ENCODE data around the gene NUAK1. TPM values are rescaled to one million over a fixed set of nuclear protein-coding genes. Genes with fewer than 3 reads are reported as not detected.

Gene NUAK1
- total RNA-seq, 1 experiment from 2014 or later: 2.6 TPM

DNA sequence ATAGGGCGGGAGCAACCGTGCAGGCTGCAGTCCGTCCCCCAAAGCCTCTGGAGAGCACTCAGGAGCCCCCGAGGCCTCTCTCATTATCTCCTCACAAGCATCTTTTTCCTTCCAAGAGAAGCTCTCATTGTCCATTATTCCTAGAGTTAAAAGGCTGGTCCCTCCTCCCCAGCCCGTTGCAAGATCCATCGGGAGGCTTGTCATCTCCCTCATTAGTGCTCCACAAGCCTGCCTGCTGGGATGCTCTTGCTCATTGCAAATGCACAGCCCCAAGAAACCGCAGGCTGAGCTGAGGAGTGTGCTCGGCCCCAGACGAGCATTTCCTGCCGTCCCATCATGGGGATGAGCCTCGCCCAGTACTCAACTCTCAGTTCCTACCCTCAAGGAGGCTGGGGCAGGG, 23.3 kb downstream of the NUAK1 start:
- TF ChIP-seq, protein P1, sequence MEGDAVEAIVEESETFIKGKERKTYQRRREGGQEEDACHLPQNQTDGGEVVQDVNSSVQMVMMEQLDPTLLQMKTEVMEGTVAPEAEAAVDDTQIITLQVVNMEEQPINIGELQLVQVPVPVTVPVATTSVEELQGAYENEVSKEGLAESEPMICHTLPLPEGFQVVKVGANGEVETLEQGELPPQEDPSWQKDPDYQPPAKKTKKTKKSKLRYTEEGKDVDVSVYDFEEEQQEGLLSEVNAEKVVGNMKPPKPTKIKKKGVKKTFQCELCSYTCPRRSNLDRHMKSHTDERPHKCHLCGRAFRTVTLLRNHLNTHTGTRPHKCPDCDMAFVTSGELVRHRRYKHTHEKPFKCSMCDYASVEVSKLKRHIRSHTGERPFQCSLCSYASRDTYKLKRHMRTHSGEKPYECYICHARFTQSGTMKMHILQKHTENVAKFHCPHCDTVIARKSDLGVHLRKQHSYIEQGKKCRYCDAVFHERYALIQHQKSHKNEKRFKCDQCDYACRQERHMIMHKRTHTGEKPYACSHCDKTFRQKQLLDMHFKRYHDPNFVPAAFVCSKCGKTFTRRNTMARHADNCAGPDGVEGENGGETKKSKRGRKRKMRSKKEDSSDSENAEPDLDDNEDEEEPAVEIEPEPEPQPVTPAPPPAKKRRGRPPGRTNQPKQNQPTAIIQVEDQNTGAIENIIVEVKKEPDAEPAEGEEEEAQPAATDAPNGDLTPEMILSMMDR (IDR thresholded peaks at IDR 0.05; ENCODE audit: unreplicated experiment): no peak
- intact Hi-C loops (cut with micrococcal nuclease): no loop called here
- Mint-ChIP-seq H3K36me3 (ENCODE audit: insufficient read depth, unreplicated experiment) (no peaks in the 10 kb centered on the region), H3K27me3 (ENCODE audit: insufficient read depth, unreplicated experiment) (no peaks in the 10 kb centered on the region), H3K4me1 (ENCODE audit: insufficient read depth, unreplicated experiment) (peaks cover 36% of the 10 kb centered on the region), H3K9me3 (ENCODE audit: unreplicated experiment) (no peaks in the 10 kb centered on the region), H3K27ac (ENCODE audit: low read depth, unreplicated experiment) (no peak overlapping the region), H3K4me3 (ENCODE audit: unreplicated experiment) (no peak overlapping the region)
- no peak for DNase-seq (ENCODE audit: unreplicated experiment)
- BruUV-seq (replicated peaks): no TSS peak
- ChIA-PET CTCF (interaction anchor here (1.1 to 14.0 kb wide), 7 partner anchors 11 to 697 kb away, joined by 3 to 115 read pairs (median 6); partner anchors contain the start of gene NUAK1), POLR2A (interaction anchor here (0.9 to 5.3 kb wide), 5 partner anchors 8 to 23 kb away, joined by 3 to 59 read pairs (median 7); partner anchors contain the start of gene NUAK1)

DNA sequence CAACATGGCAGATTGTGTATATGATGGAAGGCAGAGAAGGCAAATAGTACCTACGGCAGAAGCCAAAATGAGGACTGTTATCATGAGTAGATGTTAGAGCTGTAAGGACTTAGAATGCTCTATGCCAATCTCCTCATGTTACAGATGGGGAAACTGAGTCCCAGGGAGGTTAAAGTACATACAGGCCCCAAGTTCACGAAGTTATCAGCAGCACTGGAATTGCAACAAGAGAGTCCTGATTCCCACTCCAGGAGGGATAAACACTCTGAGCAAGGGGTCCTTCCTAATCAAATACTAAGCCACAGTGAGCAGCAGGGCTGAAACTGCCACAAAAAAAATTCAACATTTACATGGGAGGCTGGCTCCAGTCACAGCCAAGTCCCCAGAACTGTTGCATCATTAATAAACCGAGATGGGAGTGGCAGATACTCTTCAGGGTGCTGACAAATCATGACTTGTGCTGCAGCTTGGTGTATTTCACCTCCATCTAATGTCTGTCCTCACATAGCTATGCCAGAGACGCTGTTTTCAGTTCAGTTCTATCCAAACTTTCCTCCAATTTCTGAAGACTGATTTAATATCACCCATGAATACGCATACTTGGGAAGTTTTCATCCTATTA, 24.2 kb downstream of the NUAK1 start:
- peak overlapping the region; percentile 88 for H3K27ac Mint-ChIP-seq (ENCODE audit: low read depth, unreplicated experiment)
- peak; percentile 44 for DNase-seq (ENCODE audit: unreplicated experiment)
- TF ChIP-seq, protein P1 (IDR thresholded peaks at IDR 0.05; ENCODE audit: unreplicated experiment): no peak
- BruUV-seq (replicated peaks): no TSS peak
- no peaks in the 10 kb centered on the region for H3K27me3 Mint-ChIP-seq (ENCODE audit: insufficient read depth, unreplicated experiment)
- intact Hi-C loops (cut with micrococcal nuclease): no loop called here
- CTCF ChIA-PET: interaction anchor here (0.6 to 14.0 kb wide), 9 partner anchors 12 to 696 kb away, joined by 3 to 115 read pairs (median 4); partner anchors contain the start of gene NUAK1
- POLR2A ChIA-PET: interaction anchor here (0.5 to 5.3 kb wide), 11 partner anchors 8 to 694 kb away, joined by 3 to 59 read pairs (median 6); partner anchors contain the start of gene NUAK1
- H3K4me1 Mint-ChIP-seq (ENCODE audit: insufficient read depth, unreplicated experiment): peaks cover 41% of the 10 kb centered on the region
- no peaks in the 10 kb centered on the region for H3K36me3 Mint-ChIP-seq (ENCODE audit: insufficient read depth, unreplicated experiment)
- H3K4me3 Mint-ChIP-seq (ENCODE audit: unreplicated experiment): no peak overlapping the region
- no peaks in the 10 kb centered on the region for H3K9me3 Mint-ChIP-seq (ENCODE audit: unreplicated experiment)

DNA sequence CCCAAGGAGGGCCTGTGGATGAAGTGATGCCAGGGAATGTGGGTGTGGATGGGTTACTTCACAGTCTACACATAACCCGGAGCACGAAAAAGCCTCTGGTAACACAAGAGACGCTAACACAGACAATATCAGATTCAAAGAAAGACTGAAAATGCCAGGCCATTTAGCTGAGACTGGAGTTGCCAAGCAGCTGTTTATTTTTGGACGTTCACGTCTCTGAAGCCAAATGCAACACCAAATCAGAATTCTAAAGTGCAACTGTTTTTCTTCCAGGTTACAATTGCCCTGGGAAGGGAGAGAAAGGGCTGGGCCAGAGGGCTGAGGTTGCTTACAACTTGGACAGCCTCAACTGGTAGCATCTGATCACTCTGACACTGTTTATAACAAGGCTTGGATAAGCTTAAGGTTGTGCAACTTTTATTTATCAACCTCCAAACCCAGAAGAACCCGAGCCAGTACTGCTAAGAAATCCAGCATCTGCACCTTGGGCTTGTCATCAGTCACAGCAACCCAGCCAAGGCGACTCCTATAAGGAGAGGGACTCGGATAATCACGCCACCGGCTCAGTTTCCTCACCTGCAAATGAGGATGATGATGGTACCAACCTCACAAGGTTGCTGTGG, 24.8 kb downstream of the NUAK1 start:
- ChIA-PET CTCF (interaction anchor here (0.5 to 14.0 kb wide), 11 partner anchors 9 to 990 kb away, joined by 3 to 115 read pairs (median 4); partner anchors contain the start of gene NUAK1), POLR2A (interaction anchor here (0.7 to 5.3 kb wide), 15 partner anchors 9 to 829 kb away, joined by 3 to 59 read pairs (median 6); partner anchors contain the start of gene NUAK1)
- Mint-ChIP-seq H3K9me3 (ENCODE audit: unreplicated experiment) (no peaks in the 10 kb centered on the region), H3K27ac (ENCODE audit: low read depth, unreplicated experiment) (peak overlapping the region; percentile 88), H3K36me3 (ENCODE audit: insufficient read depth, unreplicated experiment) (no peaks in the 10 kb centered on the region), H3K27me3 (ENCODE audit: insufficient read depth, unreplicated experiment) (no peaks in the 10 kb centered on the region), H3K4me1 (ENCODE audit: insufficient read depth, unreplicated experiment) (peaks cover 46% of the 10 kb centered on the region), H3K4me3 (ENCODE audit: unreplicated experiment) (no peak overlapping the region)
- intact Hi-C loops (cut with micrococcal nuclease): loop anchor here (2.0 kb wide), 1 partner anchor 21 kb away; no protein-coding TSS in a partner anchor
- no TSS peak for BruUV-seq (replicated peaks)
- TF ChIP-seq, protein P1 (IDR thresholded peaks at IDR 0.05; ENCODE audit: unreplicated experiment): no peak
- peak; percentile 61 for DNase-seq (ENCODE audit: unreplicated experiment)

DNA sequence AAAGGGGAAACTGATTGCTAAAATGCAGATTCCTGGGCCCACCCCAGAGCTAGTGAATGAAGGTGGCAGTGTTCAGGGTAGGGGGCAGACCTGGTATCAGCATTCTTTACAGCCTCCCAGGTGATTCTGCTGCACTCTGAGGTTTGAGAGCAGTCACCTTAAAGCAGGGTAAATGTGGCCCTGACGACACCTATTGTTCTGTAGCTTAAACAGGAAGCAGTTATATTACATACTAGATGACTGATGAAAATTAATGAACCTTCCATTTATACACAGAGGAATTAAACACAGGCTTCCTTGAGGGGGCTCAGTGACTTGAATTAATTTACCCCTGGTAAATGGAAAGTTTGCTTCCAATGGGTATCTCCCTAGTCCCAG, 25.3 kb downstream of the NUAK1 start:
- ChIA-PET CTCF (interaction anchor here (0.5 to 14.0 kb wide), 11 partner anchors 7 to 991 kb away, joined by 3 to 115 read pairs (median 3); partner anchors contain the start of gene NUAK1), POLR2A (interaction anchor here (0.5 to 5.3 kb wide), 15 partner anchors 10 to 829 kb away, joined by 3 to 59 read pairs (median 4); partner anchors contain the start of gene NUAK1)
- Mint-ChIP-seq H3K27me3 (ENCODE audit: insufficient read depth, unreplicated experiment) (no peaks in the 10 kb centered on the region), H3K27ac (ENCODE audit: low read depth, unreplicated experiment) (peak overlapping the region; percentile 88), H3K9me3 (ENCODE audit: unreplicated experiment) (no peaks in the 10 kb centered on the region), H3K4me3 (ENCODE audit: unreplicated experiment) (no peak overlapping the region), H3K36me3 (ENCODE audit: insufficient read depth, unreplicated experiment) (no peaks in the 10 kb centered on the region), H3K4me1 (ENCODE audit: insufficient read depth, unreplicated experiment) (peaks cover 45% of the 10 kb centered on the region)
- TF ChIP-seq, protein P1 (IDR thresholded peaks at IDR 0.05; ENCODE audit: unreplicated experiment): no peak
- BruUV-seq (replicated peaks): no TSS peak
- intact Hi-C loops (cut with micrococcal nuclease): loop anchor here (2.0 kb wide), 1 partner anchor 21 kb away; no protein-coding TSS in a partner anchor
- no peak for DNase-seq (ENCODE audit: unreplicated experiment)
